ENCODE measurements around the gene DNMT1. TPM values are rescaled to one million over a fixed set of nuclear protein-coding genes. Genes with fewer than 3 reads are reported as not detected.

The DNMT1 gene
- total RNA-seq, 2 donors from 2014 or later = 204 to 229 TPM

- ATAC-seq (no peak), DNase-seq (no peak)
- peak overlapping the region; percentile 92 for H3K27ac Mint-ChIP-seq
- peaks cover 3% of the 10 kb centered on the region for H3K36me3 Mint-ChIP-seq (ENCODE audit: low read depth)
- no peaks in the 10 kb centered on the region for H3K27me3 Mint-ChIP-seq
- H3K4me1 Mint-ChIP-seq = peaks cover 24% of the 10 kb centered on the region
- H3K9me3 ChIP-seq (ENCODE audit: control insufficient read depth, low read length, poor library complexity, severe bottlenecking) = no peaks in the 10 kb centered on the region
- no peak overlapping the region for H3K4me3 Mint-ChIP-seq
Observed at GRCh38 chr19:10141479-10141878, 53.3 kb downstream of the DNMT1 start.

DNA sequence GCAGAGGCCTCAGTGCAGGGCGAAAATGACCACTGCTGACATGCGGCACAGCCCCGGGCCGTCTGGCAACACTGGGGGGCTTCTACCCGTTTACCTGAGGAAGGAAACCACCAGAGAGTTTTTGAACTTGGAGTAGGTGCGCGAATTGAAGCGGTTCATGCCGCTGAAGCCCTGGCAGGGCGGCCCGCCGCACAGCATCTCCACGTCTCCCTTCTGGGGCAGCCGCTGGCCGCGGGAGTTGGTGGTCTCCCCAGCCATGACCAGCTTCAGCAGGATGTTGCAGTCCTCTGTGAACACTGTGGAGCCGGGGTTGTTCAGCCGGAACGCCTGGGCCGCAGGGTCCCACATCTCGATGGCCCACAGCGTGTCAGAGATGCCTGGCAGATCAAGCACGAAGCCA, 54.8 kb downstream of the DNMT1 start:
- H3K27ac Mint-ChIP-seq = no peak overlapping the region
- H3K4me1 Mint-ChIP-seq = peaks cover 19% of the 10 kb centered on the region
- DNase-seq = no peak
- H3K36me3 Mint-ChIP-seq (ENCODE audit: low read depth) = peaks cover 2% of the 10 kb centered on the region
- no peaks in the 10 kb centered on the region for H3K27me3 Mint-ChIP-seq
- ATAC-seq = no peak
- H3K4me3 Mint-ChIP-seq = no peak overlapping the region
- H3K9me3 ChIP-seq (ENCODE audit: control insufficient read depth, low read length, poor library complexity, severe bottlenecking) = no peaks in the 10 kb centered on the region

DNA sequence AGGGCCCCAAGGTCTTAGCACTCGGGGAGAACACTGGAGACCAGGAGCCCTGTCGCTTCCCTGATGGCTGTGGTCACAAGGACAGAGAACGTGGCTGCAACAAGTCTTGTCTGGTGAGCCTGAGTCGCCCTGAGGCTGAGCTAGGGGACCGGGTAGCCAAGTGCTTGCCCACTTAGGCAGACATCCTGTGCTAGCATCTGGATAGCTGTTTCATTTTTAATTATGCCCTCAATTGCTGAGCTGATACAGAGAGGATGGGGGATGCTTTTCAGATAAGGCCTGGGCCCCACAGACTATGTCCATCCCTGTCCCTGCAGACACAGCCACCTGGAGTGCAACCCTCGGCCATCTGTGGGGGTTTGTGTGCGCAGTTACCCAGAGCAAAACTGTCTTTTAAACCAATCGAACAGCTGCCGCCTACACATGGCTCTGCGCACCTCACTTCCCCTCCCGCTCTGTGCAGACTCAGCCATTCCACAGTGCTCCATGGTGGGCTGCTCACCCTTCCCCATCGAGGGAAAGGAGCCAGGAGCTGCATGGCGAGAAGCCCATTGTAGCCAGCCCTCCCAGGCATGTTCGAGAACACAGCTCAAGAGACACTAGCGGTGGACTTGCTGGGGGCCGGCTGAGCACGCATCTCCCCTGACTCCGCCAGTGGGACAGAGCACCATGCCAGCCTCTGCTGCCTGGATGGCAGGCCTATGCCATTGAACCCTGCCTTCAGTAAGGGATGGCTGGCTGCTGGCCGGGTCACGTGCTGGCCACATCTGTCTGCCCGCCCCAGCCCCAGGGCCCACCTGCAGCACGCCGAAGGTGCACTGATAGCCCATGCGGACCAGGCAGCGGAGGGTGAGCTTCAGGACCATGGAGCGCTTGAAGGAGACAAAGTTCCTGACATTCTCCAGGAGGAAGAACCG, 55.6 kb downstream of the DNMT1 start:
- H3K4me1 Mint-ChIP-seq = peaks cover 15% of the 10 kb centered on the region
- H3K27me3 Mint-ChIP-seq = no peaks in the 10 kb centered on the region
- ATAC-seq = no peak
- no peak for DNase-seq
- H3K4me3 Mint-ChIP-seq = no peak overlapping the region
- peak overlapping the region; percentile 29 for H3K27ac Mint-ChIP-seq
- peaks cover 2% of the 10 kb centered on the region for H3K36me3 Mint-ChIP-seq (ENCODE audit: low read depth)
- no peaks in the 10 kb centered on the region for H3K9me3 ChIP-seq (ENCODE audit: control insufficient read depth, low read length, poor library complexity, severe bottlenecking)

DNA sequence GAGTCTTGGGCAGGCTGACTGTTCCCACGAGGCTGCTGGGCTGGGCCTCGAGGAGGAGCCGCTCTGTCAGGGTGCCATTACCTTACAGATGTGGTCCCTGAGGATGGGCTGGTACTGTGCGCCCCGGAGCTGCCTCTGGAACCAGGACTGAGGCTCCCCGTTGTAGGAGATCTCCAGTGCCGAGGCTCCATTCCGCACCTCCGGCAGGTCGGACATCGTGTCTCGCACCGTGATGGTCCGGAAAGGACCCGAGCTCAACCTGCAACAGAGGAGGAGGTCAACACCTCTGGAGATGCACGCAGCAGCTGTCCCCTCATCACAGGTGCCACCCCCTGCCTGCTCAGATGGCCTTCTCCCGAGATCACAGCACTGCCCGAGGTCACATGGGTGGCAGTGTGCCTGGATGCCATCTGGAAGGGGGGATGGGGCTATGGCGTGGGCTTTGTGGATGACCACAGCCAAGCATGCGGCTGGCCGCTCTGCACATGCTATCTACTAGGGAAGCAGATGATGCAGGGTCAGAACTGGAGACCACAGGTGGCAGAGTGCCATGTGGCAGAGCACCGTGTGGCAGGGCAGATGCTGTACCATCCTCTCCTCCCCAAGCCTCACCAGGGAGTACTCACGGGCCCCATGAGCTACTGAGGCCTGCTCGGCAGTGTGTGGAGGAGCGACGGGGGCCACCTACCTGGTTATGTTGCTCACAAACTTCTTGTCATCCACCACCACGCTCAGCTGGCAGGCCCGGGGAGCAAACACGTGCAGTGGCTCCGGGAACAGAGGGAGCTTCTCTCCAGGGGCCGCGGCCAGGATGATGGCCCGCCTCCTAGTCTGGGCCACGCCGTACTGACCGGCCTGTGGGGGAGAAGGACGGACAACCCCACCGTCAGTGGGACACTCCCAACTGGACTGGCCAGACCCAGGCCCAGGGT, 56.7 kb downstream of the DNMT1 start:
- Mint-ChIP-seq H3K27ac (peak overlapping the region; percentile 29), H3K36me3 (ENCODE audit: low read depth) (peaks cover 3% of the 10 kb centered on the region)

DNA sequence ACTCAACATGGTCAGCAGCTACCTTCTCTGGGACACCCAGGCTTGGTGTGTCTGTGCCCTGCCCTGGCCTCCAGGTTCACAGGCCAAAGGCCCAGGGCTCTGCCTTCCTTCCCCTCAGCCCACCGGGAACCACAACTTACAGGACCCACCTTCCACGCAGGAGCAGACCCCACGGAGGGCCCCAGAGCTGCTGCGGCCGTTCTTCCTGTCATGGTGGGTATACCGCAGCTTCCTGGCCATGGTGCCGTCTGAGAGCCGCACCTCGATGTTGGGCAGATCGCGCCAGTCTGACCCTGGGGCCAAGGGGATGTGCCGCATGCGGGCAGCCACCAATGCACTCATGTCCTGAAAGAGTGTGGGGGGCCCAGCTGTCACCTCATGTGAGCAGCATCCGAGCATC, 57.8 kb downstream of the DNMT1 start:
- Mint-ChIP-seq H3K27ac (no peak overlapping the region), H3K27me3 (no peaks in the 10 kb centered on the region), H3K4me3 (no peak overlapping the region), H3K4me1 (peaks cover 7% of the 10 kb centered on the region), H3K36me3 (ENCODE audit: low read depth) (peaks cover 5% of the 10 kb centered on the region)
- H3K9me3 ChIP-seq (ENCODE audit: control insufficient read depth, low read length, poor library complexity, severe bottlenecking) = no peaks in the 10 kb centered on the region
- DNase-seq (no peak), ATAC-seq (no peak)

More for the DNA sequence above, 56.7 kb downstream of the DNMT1 start:
- peaks cover 12% of the 10 kb centered on the region for H3K4me1 Mint-ChIP-seq
- no peak overlapping the region for H3K4me3 Mint-ChIP-seq
- no peak for ATAC-seq
- no peaks in the 10 kb centered on the region for H3K9me3 ChIP-seq (ENCODE audit: control insufficient read depth, low read length, poor library complexity, severe bottlenecking)
- no peaks in the 10 kb centered on the region for H3K27me3 Mint-ChIP-seq
- no peak for DNase-seq

- no peaks in the 10 kb centered on the region for H3K27me3 Mint-ChIP-seq
- peaks cover 8% of the 10 kb centered on the region for H3K4me1 Mint-ChIP-seq
- no peak overlapping the region for H3K4me3 Mint-ChIP-seq
- no peaks in the 10 kb centered on the region for H3K9me3 ChIP-seq (ENCODE audit: control insufficient read depth, low read length, poor library complexity, severe bottlenecking)
- no peak for ATAC-seq
- DNase-seq = no peak
- H3K27ac Mint-ChIP-seq = peak overlapping the region; percentile 9
- H3K36me3 Mint-ChIP-seq (ENCODE audit: low read depth) = peaks cover 7% of the 10 kb centered on the region
Observed at GRCh38 chr19:10135551-10136334, 59.0 kb downstream of the DNMT1 start.

GRCh38 chr19:10134040-10134439, 60.7 kb downstream of the DNMT1 start:
- Mint-ChIP-seq H3K27me3 (no peaks in the 10 kb centered on the region), H3K27ac (no peak overlapping the region), H3K36me3 (ENCODE audit: low read depth) (peaks cover 7% of the 10 kb centered on the region), H3K4me3 (no peak overlapping the region), H3K4me1 (peaks cover 5% of the 10 kb centered on the region)
- DNase-seq (no peak), ATAC-seq (no peak)
- no peaks in the 10 kb centered on the region for H3K9me3 ChIP-seq (ENCODE audit: control insufficient read depth, low read length, poor library complexity, severe bottlenecking)

- no peak overlapping the region for H3K27ac Mint-ChIP-seq
- no peaks in the 10 kb centered on the region for H3K9me3 ChIP-seq (ENCODE audit: control insufficient read depth, low read length, poor library complexity, severe bottlenecking)
- H3K4me1 Mint-ChIP-seq = peaks cover 5% of the 10 kb centered on the region
- ATAC-seq (no peak), DNase-seq (no peak)
- H3K27me3 Mint-ChIP-seq = no peaks in the 10 kb centered on the region
- H3K4me3 Mint-ChIP-seq = no peak overlapping the region
- H3K36me3 Mint-ChIP-seq (ENCODE audit: low read depth) = peaks cover 7% of the 10 kb centered on the region
Observed at GRCh38 chr19:10133596-10133995, 61.2 kb downstream of the DNMT1 start.

GRCh38 chr19:10132905-10133304, 61.8 kb downstream of the DNMT1 start:
- no peaks in the 10 kb centered on the region for H3K9me3 ChIP-seq (ENCODE audit: control insufficient read depth, low read length, poor library complexity, severe bottlenecking)
- H3K27ac Mint-ChIP-seq = no peak overlapping the region
- peaks cover 7% of the 10 kb centered on the region for H3K36me3 Mint-ChIP-seq (ENCODE audit: low read depth)
- H3K4me3 Mint-ChIP-seq = no peak overlapping the region
- no peaks in the 10 kb centered on the region for H3K27me3 Mint-ChIP-seq
- H3K4me1 Mint-ChIP-seq = peaks cover 5% of the 10 kb centered on the region
- ATAC-seq (no peak), DNase-seq (no peak)

- peak overlapping the region; percentile 45 for H3K27ac Mint-ChIP-seq
- no peaks in the 10 kb centered on the region for H3K27me3 Mint-ChIP-seq
- ATAC-seq = peak; percentile 39
- H3K9me3 ChIP-seq (ENCODE audit: control insufficient read depth, low read length, poor library complexity, severe bottlenecking) = no peaks in the 10 kb centered on the region
- H3K4me1 Mint-ChIP-seq = peaks cover 4% of the 10 kb centered on the region
- no peak overlapping the region for H3K4me3 Mint-ChIP-seq
- no peaks in the 10 kb centered on the region for H3K36me3 Mint-ChIP-seq (ENCODE audit: low read depth)
- DNase-seq = no peak
Observed at GRCh38 chr19:10126213-10126639, 68.5 kb downstream of the DNMT1 start.

DNA sequence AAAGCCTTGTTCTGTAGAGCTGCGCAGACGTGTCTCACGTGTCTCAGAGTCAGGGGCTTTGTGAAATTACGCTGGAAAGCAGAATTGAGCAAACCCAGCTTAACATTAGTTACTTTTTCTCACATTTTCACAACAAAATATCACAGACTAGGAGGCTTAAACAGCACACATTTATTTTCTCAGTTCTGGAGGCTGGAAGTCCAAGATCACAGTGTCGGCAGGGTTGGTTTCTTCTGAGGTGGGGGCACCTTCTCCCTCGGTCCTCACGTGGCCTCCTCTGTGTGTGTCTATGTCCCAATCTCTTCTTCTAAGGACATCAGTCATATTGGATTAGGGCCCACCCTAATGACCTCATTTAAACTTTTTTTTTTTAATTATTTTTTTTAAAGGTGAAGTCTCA, 70.3 kb downstream of the DNMT1 start:
- Mint-ChIP-seq H3K27ac (no peak overlapping the region), H3K36me3 (ENCODE audit: low read depth) (peaks cover 3% of the 10 kb centered on the region), H3K4me1 (peaks cover 7% of the 10 kb centered on the region), H3K4me3 (no peak overlapping the region), H3K27me3 (no peaks in the 10 kb centered on the region)
- DNase-seq (no peak), ATAC-seq (no peak)
- H3K9me3 ChIP-seq (ENCODE audit: control insufficient read depth, low read length, poor library complexity, severe bottlenecking) = no peaks in the 10 kb centered on the region

- ATAC-seq (no peak), DNase-seq (no peak)
- H3K27ac Mint-ChIP-seq = no peak overlapping the region
- H3K4me3 Mint-ChIP-seq = no peak overlapping the region
- H3K36me3 Mint-ChIP-seq (ENCODE audit: low read depth) = peaks cover 3% of the 10 kb centered on the region
- peaks cover 12% of the 10 kb centered on the region for H3K4me1 Mint-ChIP-seq
- no peaks in the 10 kb centered on the region for H3K9me3 ChIP-seq (ENCODE audit: control insufficient read depth, low read length, poor library complexity, severe bottlenecking)
- H3K27me3 Mint-ChIP-seq = no peaks in the 10 kb centered on the region
Observed at GRCh38 chr19:10122045-10122444, 72.7 kb downstream of the DNMT1 start.
